H1 (cell line): Measurements from ENCODE around the gene CCDC178. TPM values are rescaled to one million over a fixed set of nuclear protein-coding genes. Genes with fewer than 3 reads are reported as not detected.
A peak's percentile ranks its signal among the peaks of the same experiment; 100 is the strongest.

Source experiments
- CTCF ChIA-PET: fragments of 300-600 bp; sonication (Branson Sonifier 250); formaldehyde crosslinking; loops from one replicate; lab custom pipeline; 2021; ENCODE audit not compliant: partially characterized antibody; lab: Charles Lee
- POLR2A ChIA-PET: fragments of 300-600 bp; sonication (Branson Sonifier 250); formaldehyde crosslinking; loops from one replicate; lab custom pipeline; 2021; ENCODE audit warnings: inconsistent platforms; ENCODE audit not compliant: partially characterized antibody; lab: Charles Lee
- DNase-seq, 2 experiments: peaks; one replicate each; pipeline versions ENCODE4 v3.0.0 to v3.0.0-alpha.2; 2010 to 2022; ENCODE audit warnings: low spot score in 2 of 2, low read depth in 1 of 2, mixed read lengths in 1 of 2
- FAIRE-seq: peaks from 2 replicates; lab custom pipeline; 2011; peaks lifted over from hg19 to GRCh38; lab: Jason Lieb, UNC
- H2AFZ ChIP-seq: 2 replicates; pipeline ENCODE4 v1.8.1; 2012; ENCODE audit warnings: low read length, inconsistent platforms
- H2AK5ac ChIP-seq: 2 replicates; pipeline ENCODE4 v1.6.1; 2013; ENCODE audit warnings: low read depth, low read length
- H2BK120ac ChIP-seq: replicated peaks from 2 replicates; pipeline ENCODE3; 2013; ENCODE audit warnings: low read depth, low read length, inconsistent platforms
- H2BK12ac ChIP-seq: 2 replicates; pipeline ENCODE4 v1.6.1; 2013; ENCODE audit warnings: low read depth, low read length
- H2BK15ac ChIP-seq: 2 replicates; pipeline ENCODE4 v1.6.1; 2013; ENCODE audit warnings: low read length
- H2BK20ac ChIP-seq: 2 replicates; pipeline ENCODE4 v1.6.1; 2013; ENCODE audit warnings: low read length
- H2BK5ac ChIP-seq: 2 replicates; pipeline ENCODE4 v1.6.1; 2013; ENCODE audit warnings: low read depth, low read length
- H3K14ac ChIP-seq: 2 replicates; pipeline ENCODE4 v1.6.1; 2013; ENCODE audit warnings: inconsistent platforms; ENCODE audit not compliant: insufficient read length
- H3K18ac ChIP-seq: 2 replicates; pipeline ENCODE4 v1.6.1; 2013; ENCODE audit warnings: low read length; ENCODE audit errors: extremely low read depth
- H3K23ac ChIP-seq: 2 replicates; pipeline ENCODE4 v1.6.1; 2013; ENCODE audit warnings: inconsistent platforms; ENCODE audit not compliant: insufficient read length
- H3K23me2 ChIP-seq: 2 replicates; pipeline ENCODE4 v1.6.1; 2013; ENCODE audit warnings: low read depth, low read length
- H3K27ac ChIP-seq: 2 replicates; pipeline ENCODE4 v1.6.1; 2011; ENCODE audit warnings: low read depth, low read length, inconsistent platforms
- H3K27me3 ChIP-seq, 4 experiments: replicated peaks in 1 of 4; 1 replicate in 1 of 4; 2 replicates in 3 of 4; pipeline versions ENCODE4 v1.6.1 to v1.8.1; 2011 to 2013; ENCODE audit warnings: low read length in 3 of 4, mild to moderate bottlenecking in 3 of 4, inconsistent platforms in 2 of 4, mixed read lengths in 2 of 4, moderate library complexity in 1 of 4; ENCODE audit not compliant: control insufficient read depth in 3 of 4, insufficient read depth in 3 of 4; ENCODE audit errors: extremely low read depth in 1 of 4
- H3K36me3 ChIP-seq, 4 experiments: 2 replicates each; pipeline versions ENCODE4 v1.6.1 to v1.8.1; 2011 to 2013; ENCODE audit warnings: mild to moderate bottlenecking in 4 of 4, low read length in 3 of 4, moderate library complexity in 2 of 4, control low read depth in 1 of 4, inconsistent platforms in 1 of 4; ENCODE audit not compliant: insufficient read depth in 4 of 4, control insufficient read depth in 2 of 4
- H3K4ac ChIP-seq: replicated peaks from 2 replicates; pipeline ENCODE3; 2013; ENCODE audit warnings: low read length, low read depth, mixed read lengths, inconsistent platforms; ENCODE audit not compliant: insufficient read length
- H3K4me1 ChIP-seq, 4 experiments: replicated peaks in 1 of 4; 1 replicate in 1 of 4; 2 replicates in 3 of 4; pipeline versions ENCODE4 v1.6.1 to v1.8.1; 2011 to 2013; ENCODE audit warnings: low read length in 3 of 4, inconsistent platforms in 2 of 4, mixed read lengths in 1 of 4; ENCODE audit not compliant: insufficient read depth in 4 of 4, control insufficient read depth in 3 of 4
- H3K4me2 ChIP-seq, 2 experiments: 2 replicates each; pipeline versions ENCODE4 v1.6.1 to v1.8.1; 2011 to 2013; ENCODE audit warnings: low read depth in 2 of 2, low read length in 2 of 2, control low read depth in 1 of 2, inconsistent platforms in 1 of 2, mild to moderate bottlenecking in 1 of 2; ENCODE audit not compliant: insufficient read depth in 1 of 2
- H3K4me3 ChIP-seq, 4 experiments: fragments of 200-600, 300-600 bp in 1 of 4; sonication (generic), shearing (Covaris generic), sonication (Bioruptor Twin) in 1 of 4; 2 replicates each; pipeline versions ENCODE4 v1.5.1 to v1.8.1; 2011 to 2016; ENCODE audit warnings: low read length in 4 of 4, low read depth in 3 of 4, control low read depth in 2 of 4, inconsistent platforms in 2 of 4, mild to moderate bottlenecking in 2 of 4, mixed read lengths in 1 of 4, moderate library complexity in 1 of 4; ENCODE audit not compliant: insufficient read depth in 2 of 4; ENCODE audit errors: extremely low read depth in 1 of 4
- H3K56ac ChIP-seq: replicated peaks from 2 replicates; pipeline ENCODE3; 2013; ENCODE audit warnings: low read depth, mild to moderate bottlenecking, mixed read lengths, low read length, inconsistent platforms; ENCODE audit not compliant: insufficient read length
- H3K79me1 ChIP-seq: 2 replicates; pipeline ENCODE4 v1.6.1; 2013; ENCODE audit warnings: low read depth, low read length, control low read depth
- H3K79me2 ChIP-seq, 2 experiments: 2 replicates each; pipeline versions ENCODE4 v1.6.1 to v1.8.1; 2012 to 2013; ENCODE audit warnings: low read length in 2 of 2, mild to moderate bottlenecking in 2 of 2, inconsistent platforms in 1 of 2; ENCODE audit not compliant: insufficient read depth in 2 of 2, control insufficient read depth in 1 of 2
- H3K9ac ChIP-seq, 4 experiments: replicated peaks in 1 of 4; 1 replicate in 1 of 4; 2 replicates in 3 of 4; pipeline versions ENCODE4 v1.6.1 to v1.8.1; 2011 to 2013; ENCODE audit warnings: low read depth in 3 of 4, low read length in 3 of 4, control low read depth in 2 of 4, mild to moderate bottlenecking in 2 of 4, moderate library complexity in 2 of 4, inconsistent platforms in 1 of 4; ENCODE audit errors: extremely low read depth in 1 of 4
- H3K9me3 ChIP-seq, 2 experiments: 2 replicates each; pipeline versions ENCODE4 v1.6.1 to v1.8.1; 2012 to 2013; ENCODE audit warnings: mild to moderate bottlenecking in 2 of 2, moderate library complexity in 2 of 2, control low read depth in 1 of 2, inconsistent platforms in 1 of 2, low read depth in 1 of 2, low read length in 1 of 2, mixed read lengths in 1 of 2; ENCODE audit not compliant: insufficient read depth in 2 of 2
- H4K20me1 ChIP-seq, 2 experiments: replicated peaks in 1 of 2; 2 replicates each; pipeline versions ENCODE3 to v1.8.1; 2011 to 2013; ENCODE audit warnings: inconsistent platforms in 2 of 2, low read length in 2 of 2, mild to moderate bottlenecking in 1 of 2; ENCODE audit not compliant: insufficient read depth in 2 of 2, control insufficient read depth in 1 of 2
- H4K5ac ChIP-seq: 2 replicates; pipeline ENCODE4 v1.6.1; 2013; ENCODE audit warnings: low read length, low read depth, mixed read lengths, inconsistent platforms; ENCODE audit not compliant: insufficient read length
- H4K8ac ChIP-seq: 2 replicates; pipeline ENCODE4 v1.8.0; 2013; ENCODE audit warnings: mild to moderate bottlenecking, moderate library complexity, low read length, inconsistent platforms; ENCODE audit not compliant: insufficient read depth; ENCODE audit errors: extremely low read depth
- H4K91ac ChIP-seq: replicated peaks from 2 replicates; pipeline ENCODE3; 2013; ENCODE audit warnings: low read length, mixed read lengths, inconsistent platforms; ENCODE audit not compliant: insufficient read length
- BRCA1 ChIP-seq: IDR thresholded peaks from 2 replicates; pipeline ENCODE4 v1.6.1; 2012; ENCODE audit warnings: low read depth, low read length, improper control_type of control experiment
- CHD2 ChIP-seq: IDR thresholded peaks from 2 replicates; pipeline ENCODE4 v1.6.1; 2012; ENCODE audit warnings: low read length, improper control_type of control experiment
- EGR1 ChIP-seq: IDR thresholded peaks from 2 replicates; pipeline ENCODE4 v1.6.1; 2011; ENCODE audit warnings: low read depth, low read length, borderline replicate concordance
- FOSL1 ChIP-seq: IDR thresholded peaks from 2 replicates; pipeline ENCODE4 v1.6.1; 2011; ENCODE audit warnings: mild to moderate bottlenecking, low read depth, low read length, moderate library complexity; ENCODE audit not compliant: insufficient read depth
- GABPA ChIP-seq: IDR thresholded peaks from 2 replicates; pipeline ENCODE4 v1.6.1; 2011; ENCODE audit warnings: mild to moderate bottlenecking, low read length, moderate library complexity, borderline replicate concordance; ENCODE audit not compliant: insufficient read depth
- GTF2F1 ChIP-seq: IDR thresholded peaks from 2 replicates; pipeline ENCODE4 v1.6.1; 2012; ENCODE audit warnings: low read depth, low read length, improper control_type of control experiment, borderline replicate concordance
- KDM5A ChIP-seq: fragments of 200-600 bp; IDR thresholded peaks from 2 replicates; pipeline ENCODE4 v1.7.1; 2012; ENCODE audit warnings: mild to moderate bottlenecking, low read length, inconsistent platforms, mixed read lengths
- MAFK ChIP-seq: IDR thresholded peaks from 2 replicates; pipeline ENCODE4 v1.6.1; 2012; ENCODE audit warnings: low read depth, mild to moderate bottlenecking, improper control_type of control experiment, low read length
- NRF1 ChIP-seq: IDR thresholded peaks from 2 replicates; pipeline ENCODE4 v1.6.1; 2011; ENCODE audit warnings: mild to moderate bottlenecking, low read depth, low read length, improper control_type of control experiment
- RFX5 ChIP-seq: IDR thresholded peaks from 2 replicates; pipeline ENCODE4 v1.6.1; 2011; ENCODE audit warnings: low read depth, low read length, improper control_type of control experiment, borderline replicate concordance
- ZNF274 ChIP-seq: IDR thresholded peaks from 2 replicates; pipeline ENCODE4 v1.7.0; 2012; ENCODE audit warnings: low read length, borderline replicate concordance; ENCODE audit errors: extremely low read depth
- WGBS, 2 experiments: shearing (Covaris generic) in 1 of 2; methylation state at CpG; one replicate each; pipeline versions ENCODE4 v1.1.6 to v1.1.7; 2013 to 2015; ENCODE audit warnings: low lambda C conversion rate in 2 of 2, mixed read lengths in 2 of 2, inconsistent platforms in 1 of 2, low coverage in 1 of 2, missing lambda C conversion rate in 1 of 2; ENCODE audit not compliant: insufficient replicate concordance in 2 of 2, insufficient coverage in 1 of 2, insufficient read length in 1 of 2; ENCODE audit errors: extremely low coverage in 1 of 2, missing lambda C conversion rate in 1 of 2; 5-methylcytosine and 5-hydroxymethylcytosine counted together
- polyA plus RNA-seq, 7 experiments: library from polyadenylated mRNA; depleted of rRNA in 3 of 7; stranded (reverse) in 5 of 7; unstranded in 2 of 7; fragments of >200 nt in 5 of 7; fragments of 200-250 nt in 2 of 7; gene quantifications; 1 replicate in 5 of 7; 2 replicates in 1 of 7; 4 replicates in 1 of 7; pipeline versions ENCODE4 v1.2.1 to v1.2.3, GENCODE V29; 2011 to 2013; ENCODE audit warnings: missing spikeins in 2 of 7, mixed read lengths in 2 of 7
- total RNA-seq: library from RNA; stranded (reverse); fragmentation: NEBNext Ultra II Directional; extraction: Animal tissue kit (Norgen Biotek cat#: 25700); gene quantifications from 2 replicates; pipeline ENCODE4 v1.2.1, GENCODE V29; 2021

The CCDC178 gene
- total and polyA plus RNA-seq, 2 of the 8 experiments (the other 6 are each of a cell fraction or from before 2014, with no cell fraction given): not detected

GRCh38 chr18:33152376-33152775 is 288.1 kb downstream of the CCDC178 start:
- POLR2A ChIA-PET: no interaction called here
- DNase-seq: no peak
- Histone ChIP-seq H3K27ac (no peak overlapping the region), H4K8ac (no peak overlapping the region), H3K4me2 (no peak overlapping the region), H3K4ac (no peak overlapping the region), H4K91ac (no peak overlapping the region), H2BK5ac (no peak overlapping the region), H3K23ac (no peak overlapping the region), H3K14ac (no peak overlapping the region), H4K5ac (no peak overlapping the region), H3K23me2 (no peaks in the 10 kb centered on the region), H2BK15ac (no peak overlapping the region), H4K20me1 (no peaks in the 10 kb centered on the region), H3K56ac (no peak overlapping the region), H2BK12ac (no peak overlapping the region), H3K27me3 (no peaks in the 10 kb centered on the region), H2AK5ac (no peak overlapping the region), H2BK120ac (no peak overlapping the region), H3K9ac (no peak overlapping the region), H3K4me3 (no peak overlapping the region), H3K79me1 (no peaks in the 10 kb centered on the region), H3K9me3 (peaks cover 0 to 8% of the 10 kb centered on the region in 2 experiments; a peak in 1 of 4 replicates), H3K18ac (no peak overlapping the region), H2BK20ac (no peak overlapping the region), H3K36me3 (no peaks in the 10 kb centered on the region), H3K79me2 (no peaks in the 10 kb centered on the region), H2AFZ (0 out of 2 replicates have a peak overlapping the region, but pooled peaks have one; percentile 22), H3K4me1 (no peaks in the 10 kb centered on the region)
- TF ChIP-seq FOSL1 (no peak), EGR1 (no peak), KDM5A (no peak), MAFK (no peak), GTF2F1 (no peak), NRF1 (no peak), RFX5 (no peak), CHD2 (no peak), ZNF274 (no peak), BRCA1 (no peak), GABPA (no peak)
- 85% methylated on average over 1 of the region's 1 CpG; no CpG with 5 or more reads in 1 of the 2 experiments for WGBS, 2 experiments
- FAIRE-seq: no peak
- CTCF ChIA-PET: interaction anchor here (0.7 kb wide), 1 partner anchor 600 kb away, joined by 3 read pairs; no protein-coding TSS in a partner anchor
